ENCODE results near the gene SPOCK2.

SPOCK2 gene

DNA sequence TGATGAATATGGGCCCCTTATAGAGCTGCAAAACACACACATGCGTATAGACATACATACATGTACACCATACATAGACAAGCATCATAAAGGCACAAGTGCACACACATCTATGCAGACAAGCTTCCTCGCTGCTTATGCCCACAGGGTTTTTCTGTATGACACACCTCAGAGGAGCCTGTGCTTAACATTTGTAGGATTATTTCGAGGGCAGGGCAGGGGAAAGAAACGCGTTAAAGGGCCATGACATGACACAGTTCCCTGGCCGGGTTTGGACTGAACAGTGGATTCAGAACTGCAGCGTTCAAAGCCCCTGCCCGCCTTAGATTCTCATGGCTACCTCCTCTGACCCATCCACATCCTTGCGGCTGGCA lies 79.3 kb downstream of the SPOCK2 start:
- DNase-seq: no peak
- ATAC-seq: no peak

Data from stimulated activated naive CD8-positive, alpha-beta T cell treated with anti-CD3 and anti-CD28 coated beads, Interleukin-15, Interleukin-2, amounts not matched to agents 100 U/mL and 50 U/mL, for 24 hours (primary cell).